PC-9 (cell line): ENCODE results near the gene BCO1. TPM values are rescaled to one million over a fixed set of nuclear protein-coding genes. Genes with fewer than 3 reads are reported as not detected.

Experiments
- BruUV-seq: library from RNA; stranded (reverse); fragments of 400-500 nt; replicated peaks from 2 replicates; lab custom pipeline; 2021; lab: Mats Ljungman, UMichigan
- CTCF ChIA-PET: fragments of 300-600 bp; sonication (Branson Sonifier 250); formaldehyde crosslinking; loops from one replicate; lab custom pipeline; 2022; ENCODE audit warnings: antibody characterized with exemption; lab: Charles Lee
- POLR2A ChIA-PET: fragments of 300-600 bp; sonication (Branson Sonifier 250); formaldehyde crosslinking; loops from one replicate; lab custom pipeline; 2022; ENCODE audit warnings: antibody characterized with exemption; ENCODE audit not compliant: unreplicated experiment; lab: Charles Lee
- DNase-seq, 2 experiments: peaks; one replicate each; pipeline versions ENCODE4 v3.0.0 to v3.0.0-alpha.2; 2015 to 2022; ENCODE audit warnings: mixed read lengths in 1 of 2
- H2AFZ ChIP-seq: fragments of 200-600 bp; sonication (generic); 2 replicates; pipeline ENCODE4 v1.8.1; 2017; ENCODE audit warnings: antibody characterized with exemption
- H3F3A ChIP-seq: fragments of 200-600 bp; sonication (generic); 2 replicates; pipeline ENCODE4 v1.8.1; 2017; ENCODE audit warnings: antibody characterized with exemption, mild to moderate bottlenecking, low read depth; ENCODE audit not compliant: insufficient read depth
- H3K27ac ChIP-seq: fragments of 200-600 bp; sonication (generic); 2 replicates; pipeline ENCODE4 v1.6.1; 2016; ENCODE audit warnings: mixed run types
- H3K27me3 ChIP-seq: fragments of 200-600 bp; sonication (generic); 2 replicates; pipeline ENCODE4 v1.6.1; 2016; ENCODE audit warnings: low read depth, mixed run types; ENCODE audit not compliant: insufficient read depth
- H3K36me3 ChIP-seq: fragments of 200-600 bp; sonication (generic); 2 replicates; pipeline ENCODE4 v1.6.1; 2016; ENCODE audit warnings: low read depth, mixed run types
- H3K4me1 ChIP-seq: fragments of 200-600 bp; sonication (generic); replicated peaks from 2 replicates; pipeline ENCODE4 v1.6.1; 2016; ENCODE audit warnings: mixed run types; ENCODE audit not compliant: insufficient read depth
- H3K4me2 ChIP-seq: fragments of 200-600 bp; sonication (generic); 2 replicates; pipeline ENCODE4 v1.6.1; 2017; ENCODE audit warnings: mixed run types
- H3K4me3 ChIP-seq: fragments of 200-600 bp; sonication (generic); 2 replicates; pipeline ENCODE4 v1.6.1; 2016; ENCODE audit warnings: mixed run types
- H3K79me2 ChIP-seq: fragments of 200-600 bp; sonication (generic); 2 replicates; pipeline ENCODE4 v1.6.1; 2017; ENCODE audit warnings: low read depth, mixed run types
- H3K9me2 ChIP-seq: fragments of 200-600 bp; sonication (generic); 2 replicates; pipeline ENCODE4 v1.8.1; 2017; ENCODE audit warnings: mild to moderate bottlenecking; ENCODE audit not compliant: insufficient read depth
- H3K9me3 ChIP-seq: fragments of 200-600 bp; sonication (generic); 2 replicates; pipeline ENCODE4 v1.8.1; 2016; ENCODE audit warnings: low read depth; ENCODE audit not compliant: insufficient read depth
- H4K20me1 ChIP-seq: fragments of 200-600 bp; sonication (generic); 2 replicates; pipeline ENCODE4 v1.8.1; 2017; ENCODE audit not compliant: insufficient read depth
- EZH2 ChIP-seq: fragments of 200-600 bp; sonication (generic); IDR thresholded peaks from 2 replicates; pipeline ENCODE4 v1.8.0; 2017; ENCODE audit warnings: antibody characterized with exemption, low read depth
- intact Hi-C: fragments of 100-400 bp; cut with micrococcal nuclease; formaldehyde crosslinking; loops from one replicate; pipeline ENCODE4 v1.10.0; 2022; ENCODE audit not compliant: unreplicated experiment
- total RNA-seq: library from RNA; stranded (reverse); gene quantifications from 2 replicates; pipeline ENCODE4 v1.2.3, GENCODE V29; 2021
- TF ChIP-seq, protein P1 (sequence below): fragments of 200-600 bp; sonication (generic); conservative IDR thresholded peaks from 2 replicates; pipeline ENCODE4 v1.6.1; 2017; ENCODE audit warnings: mixed run types, antibody characterized with exemption, mild to moderate bottlenecking, moderate library complexity

BCO1 gene
- total RNA-seq, 1 experiment from 2014 or later, result 1.4 TPM

DNA sequence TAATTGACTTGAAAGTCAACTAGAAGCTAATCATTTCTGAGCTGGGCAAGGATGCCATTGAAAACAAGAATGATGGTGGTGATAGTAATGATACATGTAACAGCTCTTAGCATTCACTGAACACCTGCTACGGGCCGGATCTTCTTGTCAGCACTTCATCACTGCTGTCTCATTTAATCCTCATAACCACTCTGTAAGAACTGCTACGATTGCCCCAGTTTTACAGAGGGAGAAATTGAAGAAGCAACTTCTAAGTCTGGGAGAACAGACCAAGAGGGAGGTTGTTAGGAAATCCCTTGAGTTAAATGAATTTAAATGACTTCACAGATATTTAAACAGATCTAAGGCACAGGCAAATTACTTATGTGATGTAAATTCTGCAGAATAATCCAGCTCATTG, 69.3 kb downstream of the BCO1 start:
- H4K20me1 ChIP-seq, result 0 out of 2 replicates have a peak, but pooled peaks cover 3% of the 10 kb centered on the region
- no peaks in the 10 kb centered on the region for H3K9me3 ChIP-seq
- no peaks in the 10 kb centered on the region for H3K36me3 ChIP-seq
- intact Hi-C loops, result no loop called here
- peaks cover 8% of the 10 kb centered on the region; the same call in 1 of the 2 replicates for H3K79me2 ChIP-seq
- ChIA-PET POLR2A (no interaction called here), CTCF (no interaction called here)
- H2AFZ ChIP-seq, result no peak overlapping the region
- no peaks in the 10 kb centered on the region for H3K4me1 ChIP-seq
- no peak overlapping the region for H3K4me3 ChIP-seq
- TF ChIP-seq, protein P1, sequence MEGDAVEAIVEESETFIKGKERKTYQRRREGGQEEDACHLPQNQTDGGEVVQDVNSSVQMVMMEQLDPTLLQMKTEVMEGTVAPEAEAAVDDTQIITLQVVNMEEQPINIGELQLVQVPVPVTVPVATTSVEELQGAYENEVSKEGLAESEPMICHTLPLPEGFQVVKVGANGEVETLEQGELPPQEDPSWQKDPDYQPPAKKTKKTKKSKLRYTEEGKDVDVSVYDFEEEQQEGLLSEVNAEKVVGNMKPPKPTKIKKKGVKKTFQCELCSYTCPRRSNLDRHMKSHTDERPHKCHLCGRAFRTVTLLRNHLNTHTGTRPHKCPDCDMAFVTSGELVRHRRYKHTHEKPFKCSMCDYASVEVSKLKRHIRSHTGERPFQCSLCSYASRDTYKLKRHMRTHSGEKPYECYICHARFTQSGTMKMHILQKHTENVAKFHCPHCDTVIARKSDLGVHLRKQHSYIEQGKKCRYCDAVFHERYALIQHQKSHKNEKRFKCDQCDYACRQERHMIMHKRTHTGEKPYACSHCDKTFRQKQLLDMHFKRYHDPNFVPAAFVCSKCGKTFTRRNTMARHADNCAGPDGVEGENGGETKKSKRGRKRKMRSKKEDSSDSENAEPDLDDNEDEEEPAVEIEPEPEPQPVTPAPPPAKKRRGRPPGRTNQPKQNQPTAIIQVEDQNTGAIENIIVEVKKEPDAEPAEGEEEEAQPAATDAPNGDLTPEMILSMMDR, result no peak
- no peak for TF ChIP-seq EZH2
- DNase-seq, result no peak
- no TSS peak for BruUV-seq
- no peaks in the 10 kb centered on the region for H3K27me3 ChIP-seq
- H3K4me2 ChIP-seq, result no peak overlapping the region
- H3K9me2 ChIP-seq, result no peaks in the 10 kb centered on the region
- no peaks in the 10 kb centered on the region; the same call in 1 of the 2 replicates for H3F3A ChIP-seq
- H3K27ac ChIP-seq, result no peak overlapping the region

DNA sequence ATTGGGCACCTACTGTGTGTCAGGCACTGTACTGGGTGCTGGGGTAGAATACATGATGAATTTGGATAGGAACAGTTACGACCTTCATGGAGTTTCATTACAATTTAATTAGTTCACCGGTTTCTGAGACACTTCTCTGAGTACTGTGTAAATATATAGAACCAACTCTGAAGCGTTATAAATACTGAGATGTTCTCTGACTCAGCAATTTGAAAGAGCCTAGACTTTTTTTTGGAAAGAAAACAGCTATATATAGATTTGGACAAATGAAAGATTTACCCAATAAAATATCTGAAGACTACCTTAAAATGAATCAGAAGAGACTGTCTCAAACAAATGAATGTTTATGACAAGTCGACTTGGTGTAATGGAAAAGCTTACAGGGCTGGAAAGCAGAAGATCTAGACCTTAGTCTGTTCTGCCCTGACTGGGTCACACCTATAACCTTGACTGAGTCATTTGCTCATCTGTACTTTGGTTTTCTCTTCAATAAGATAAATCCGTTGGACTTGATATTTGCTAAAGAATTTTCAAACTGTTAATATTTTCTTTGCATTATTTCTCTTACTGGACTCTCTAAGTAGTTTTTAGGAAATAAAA, 71.7 kb downstream of the BCO1 start:
- CTCF ChIA-PET, result no interaction called here
- Histone ChIP-seq H3K4me2 (no peak overlapping the region), H4K20me1 (0 out of 2 replicates have a peak, but pooled peaks cover under 1% of the 10 kb centered on the region), H2AFZ (no peak overlapping the region), H3K9me3 (no peaks in the 10 kb centered on the region), H3K9me2 (no peaks in the 10 kb centered on the region), H3K36me3 (no peaks in the 10 kb centered on the region), H3K4me1 (peaks cover 13% of the 10 kb centered on the region), H3K79me2 (peaks cover 25% of the 10 kb centered on the region), H3K4me3 (no peak overlapping the region), H3K27ac (no peak overlapping the region), H3K27me3 (no peaks in the 10 kb centered on the region), H3F3A (no peaks in the 10 kb centered on the region; the same call in 1 of the 2 replicates)
- no TSS peak for BruUV-seq
- no peak for TF ChIP-seq EZH2
- TF ChIP-seq, protein P1, result no peak
- DNase-seq, result no peak
- POLR2A ChIA-PET, result no interaction called here
- intact Hi-C loops, result loop anchor here (10.0 kb wide), 1 partner anchor 235 kb away; the partner anchor contains the start of gene C16orf46

GRCh38 chr16:81311762-81312161, 73.3 kb downstream of the BCO1 start:
- H3K9me3 ChIP-seq, result no peaks in the 10 kb centered on the region
- POLR2A ChIA-PET, result no interaction called here
- no peaks in the 10 kb centered on the region for H3K27me3 ChIP-seq
- peaks cover 2% of the 10 kb centered on the region; the same call in 1 of the 2 replicates for H3F3A ChIP-seq
- no peak for DNase-seq
- peaks cover 23% of the 10 kb centered on the region for H3K4me1 ChIP-seq
- no peak for TF ChIP-seq EZH2
- TF ChIP-seq, protein P1, result no peak
- H3K9me2 ChIP-seq, result no peaks in the 10 kb centered on the region
- H3K36me3 ChIP-seq, result no peaks in the 10 kb centered on the region
- peaks cover 40% of the 10 kb centered on the region for H3K79me2 ChIP-seq
- H2AFZ ChIP-seq, result no peak overlapping the region
- no peaks in the 10 kb centered on the region for H4K20me1 ChIP-seq
- CTCF ChIA-PET, result no interaction called here
- no peak overlapping the region for H3K4me2 ChIP-seq
- no peak overlapping the region for H3K27ac ChIP-seq
- H3K4me3 ChIP-seq, result no peak overlapping the region
- intact Hi-C loops, result loop anchor here (10.0 kb wide), 1 partner anchor 237 kb away; the partner anchor contains the start of gene C16orf46
- no TSS peak for BruUV-seq
